Stimulated activated effector memory CD8-positive, alpha-beta T cell treated with anti-CD3 and anti-CD28 coated beads, Interleukin-12 subunit alpha, Interleukin-12 subunit beta, amount 100 ng/mL, for 72 hours (primary cell): Measurements from ENCODE around the gene DPYSL3.
"Not testable (repeated sequence)": the region's sequence is repeated elsewhere in the genome, so short reads cannot be mapped to it uniquely, and the experiment has no call there.

Source experiments
- ATAC-seq: fragments of 150-1000 bp; cut with Tn5 transposase; 2 replicates; pipeline ENCODE4 v1.10.0; 2021
- DNase-seq, 2 donors: peaks; one replicate each; pipeline ENCODE4 v3.0.0; 2021 to 2022; ENCODE audit warnings: low spot score in 2 of 2
- H3K27ac Mint-ChIP-seq: one replicate; pipeline ENCODE4 v1.8.0; 2022; ENCODE audit warnings: mild to moderate bottlenecking, mixed read lengths
- H3K36me3 Mint-ChIP-seq: one replicate; pipeline ENCODE4 v1.8.0; 2022; ENCODE audit warnings: mild to moderate bottlenecking, mixed read lengths
- H3K4me1 Mint-ChIP-seq: one replicate; pipeline ENCODE4 v1.8.0; 2022; ENCODE audit warnings: mixed read lengths
- H3K4me3 Mint-ChIP-seq: one replicate; pipeline ENCODE4 v1.8.0; 2022; ENCODE audit warnings: mild to moderate bottlenecking, mixed read lengths
- H3K9me3 Mint-ChIP-seq: one replicate; pipeline ENCODE4 v1.8.0; 2022; ENCODE audit warnings: mixed read lengths

DPYSL3 gene

GRCh38 chr5:147367381-147367780, 142.5 kb downstream of the DPYSL3 start:
- H3K36me3 Mint-ChIP-seq, H3K4me3 Mint-ChIP-seq, H3K27ac Mint-ChIP-seq, H3K9me3 Mint-ChIP-seq, H3K4me1 Mint-ChIP-seq, DNase-seq, ATAC-seq: not testable (repeated sequence)

DNA sequence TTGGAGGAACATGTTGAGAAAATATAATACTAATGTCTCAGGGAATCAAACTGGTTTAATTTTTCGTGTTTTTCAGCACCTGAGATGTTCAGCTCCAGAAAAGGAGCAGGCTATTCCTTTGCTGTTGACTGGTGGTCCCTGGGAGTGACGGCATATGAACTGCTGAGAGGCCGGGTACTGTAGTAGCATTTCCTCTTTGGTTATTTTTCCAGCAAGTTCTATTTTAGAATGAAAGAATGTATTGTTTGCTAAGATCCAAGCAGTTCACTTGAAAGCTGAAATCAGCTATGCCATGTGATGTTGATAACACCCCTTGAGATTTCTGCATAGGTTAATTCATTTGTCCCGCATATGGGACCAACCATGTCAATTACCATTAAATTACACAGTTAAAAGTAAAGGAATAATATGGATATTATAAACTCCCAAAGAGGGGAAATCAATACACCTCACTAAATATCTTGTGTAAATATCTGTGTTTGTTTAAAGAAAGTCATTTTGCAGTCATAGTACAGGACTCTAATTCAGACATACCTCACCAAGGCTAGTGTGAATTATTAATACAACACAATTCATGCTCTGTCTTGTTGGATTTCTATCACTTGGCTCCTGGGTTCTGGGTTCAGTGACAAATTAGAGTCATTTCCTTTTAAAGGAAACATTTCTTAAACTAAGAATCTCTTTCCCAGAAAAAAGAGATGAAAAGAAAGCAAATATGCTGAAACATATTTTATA, 148.3 kb downstream of the DPYSL3 start:
- no peak for DNase-seq
- no peaks in the 10 kb centered on the region for H3K4me1 Mint-ChIP-seq
- ATAC-seq: no peak
- peaks cover 3% of the 10 kb centered on the region for H3K9me3 Mint-ChIP-seq
- no peaks in the 10 kb centered on the region for H3K36me3 Mint-ChIP-seq
- no peak overlapping the region for H3K4me3 Mint-ChIP-seq
- no peak overlapping the region for H3K27ac Mint-ChIP-seq

DNA sequence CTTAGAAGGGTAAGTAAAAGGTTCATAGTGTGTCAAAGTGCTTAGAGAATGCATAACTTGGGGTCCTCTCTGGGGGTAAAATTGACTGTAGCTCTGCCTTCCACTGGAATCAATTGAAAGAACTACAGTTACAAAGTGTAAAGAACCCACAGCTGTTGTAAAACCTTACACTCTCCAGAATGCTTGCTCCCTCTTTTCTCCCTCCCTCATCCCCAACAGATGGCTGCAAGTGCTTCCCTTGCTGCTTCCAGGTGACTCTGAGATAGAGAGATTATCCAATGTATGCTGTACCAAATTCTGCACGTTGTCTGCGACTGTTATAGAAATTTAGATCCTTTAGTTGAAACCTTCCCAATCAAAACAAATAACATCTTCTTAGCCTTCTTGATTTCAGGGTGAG, 149.1 kb downstream of the DPYSL3 start:
- H3K36me3 Mint-ChIP-seq: no peaks in the 10 kb centered on the region
- no peak overlapping the region for H3K27ac Mint-ChIP-seq
- no peaks in the 10 kb centered on the region for H3K4me1 Mint-ChIP-seq
- peaks cover 3% of the 10 kb centered on the region for H3K9me3 Mint-ChIP-seq
- ATAC-seq (no peak), DNase-seq (no peak)
- H3K4me3 Mint-ChIP-seq: no peak overlapping the region

DNA sequence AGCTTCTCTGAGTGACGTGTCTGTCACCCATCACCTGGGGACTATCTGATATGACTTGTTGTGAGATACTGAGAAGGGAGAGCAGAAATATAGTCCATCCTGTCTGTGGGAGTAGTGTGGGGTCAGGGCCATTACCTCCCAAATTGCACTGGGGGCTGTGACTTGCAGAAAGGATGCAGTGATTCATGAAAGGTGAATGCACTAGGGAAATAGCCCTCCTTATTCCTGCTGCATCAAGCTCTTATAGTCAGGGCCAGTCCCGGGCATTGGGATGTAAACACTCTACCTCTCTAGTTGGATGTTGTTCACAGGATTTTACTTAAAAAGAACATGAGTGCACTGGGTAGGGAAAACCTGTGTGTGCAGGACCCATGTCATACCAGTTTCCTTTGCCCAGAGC, 150.3 kb downstream of the DPYSL3 start:
- H3K9me3 Mint-ChIP-seq: peaks cover 3% of the 10 kb centered on the region
- ATAC-seq: no peak
- DNase-seq: no peak
- H3K4me1 Mint-ChIP-seq: no peaks in the 10 kb centered on the region
- H3K4me3 Mint-ChIP-seq: no peak overlapping the region
- no peaks in the 10 kb centered on the region for H3K36me3 Mint-ChIP-seq
- H3K27ac Mint-ChIP-seq: no peak overlapping the region

- DNase-seq (no peak), ATAC-seq (no peak)
- H3K9me3 Mint-ChIP-seq: peaks cover under 1% of the 10 kb centered on the region
- H3K27ac Mint-ChIP-seq: no peak overlapping the region
- H3K36me3 Mint-ChIP-seq: no peaks in the 10 kb centered on the region
- H3K4me1 Mint-ChIP-seq: no peaks in the 10 kb centered on the region
- no peak overlapping the region for H3K4me3 Mint-ChIP-seq
These were observed 150.8 kb downstream of the DPYSL3 start for GRCh38 chr5:147359101-147359500.

- Mint-ChIP-seq H3K9me3 (no peaks in the 10 kb centered on the region), H3K4me1 (no peaks in the 10 kb centered on the region), H3K4me3 (no peak overlapping the region), H3K27ac (no peak overlapping the region), H3K36me3 (no peaks in the 10 kb centered on the region)
- ATAC-seq (no peak), DNase-seq (no peak)
These were observed 160.6 kb downstream of the DPYSL3 start for GRCh38 chr5:147349241-147349640.

- Mint-ChIP-seq H3K4me3 (no peak overlapping the region), H3K9me3 (no peaks in the 10 kb centered on the region), H3K4me1 (no peaks in the 10 kb centered on the region), H3K27ac (no peak overlapping the region), H3K36me3 (no peaks in the 10 kb centered on the region)
- ATAC-seq (no peak), DNase-seq (no peak)
These were observed 161.4 kb downstream of the DPYSL3 start for GRCh38 chr5:147348451-147348850.

- Mint-ChIP-seq H3K9me3 (no peaks in the 10 kb centered on the region), H3K36me3 (no peaks in the 10 kb centered on the region), H3K4me1 (no peaks in the 10 kb centered on the region), H3K4me3 (no peak overlapping the region), H3K27ac (no peak overlapping the region)
- no peak for ATAC-seq
- DNase-seq: no peak
These were observed 161.8 kb downstream of the DPYSL3 start for GRCh38 chr5:147348046-147348445.

GRCh38 chr5:147346006-147346561, 163.8 kb downstream of the DPYSL3 start:
- Mint-ChIP-seq H3K4me1 (no peaks in the 10 kb centered on the region), H3K27ac (no peak overlapping the region), H3K36me3 (no peaks in the 10 kb centered on the region), H3K9me3 (no peaks in the 10 kb centered on the region), H3K4me3 (no peak overlapping the region)
- ATAC-seq: no peak
- no peak for DNase-seq

- DNase-seq (no peak), ATAC-seq (no peak)
- no peaks in the 10 kb centered on the region for H3K36me3 Mint-ChIP-seq
- no peaks in the 10 kb centered on the region for H3K4me1 Mint-ChIP-seq
- no peaks in the 10 kb centered on the region for H3K9me3 Mint-ChIP-seq
- H3K27ac Mint-ChIP-seq: no peak overlapping the region
- no peak overlapping the region for H3K4me3 Mint-ChIP-seq
These were observed 165.0 kb downstream of the DPYSL3 start for GRCh38 chr5:147344861-147345260.

DNA sequence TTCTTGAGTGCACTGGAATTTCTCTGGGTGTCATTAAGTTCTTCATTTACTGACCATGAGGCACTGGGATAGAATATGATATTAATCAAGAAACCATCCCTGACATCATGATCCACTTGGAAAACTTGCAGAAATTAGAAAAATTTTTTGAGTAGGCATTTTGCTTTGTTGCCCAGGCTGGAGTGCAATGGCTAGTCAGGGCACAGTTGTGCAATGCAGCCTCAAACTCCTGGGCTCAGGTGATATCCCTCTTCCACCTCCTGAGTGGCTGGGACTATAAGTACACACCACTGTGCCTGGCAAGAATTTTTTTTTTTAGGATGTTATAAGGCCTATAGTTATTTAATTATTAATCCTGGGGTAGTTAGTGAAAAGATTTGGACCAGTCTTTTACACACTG, 168.5 kb downstream of the DPYSL3 start:
- no peak overlapping the region for H3K4me3 Mint-ChIP-seq
- no peaks in the 10 kb centered on the region for H3K4me1 Mint-ChIP-seq
- ATAC-seq (no peak), DNase-seq (no peak)
- no peak overlapping the region for H3K27ac Mint-ChIP-seq
- peaks cover 5% of the 10 kb centered on the region for H3K9me3 Mint-ChIP-seq
- H3K36me3 Mint-ChIP-seq: no peaks in the 10 kb centered on the region

GRCh38 chr5:147340941-147341340, 168.9 kb downstream of the DPYSL3 start:
- no peaks in the 10 kb centered on the region for H3K36me3 Mint-ChIP-seq
- no peak overlapping the region for H3K4me3 Mint-ChIP-seq
- no peak overlapping the region for H3K27ac Mint-ChIP-seq
- H3K9me3 Mint-ChIP-seq: peaks cover 5% of the 10 kb centered on the region
- H3K4me1 Mint-ChIP-seq: no peaks in the 10 kb centered on the region
- ATAC-seq (no peak), DNase-seq (no peak)
